GM18507 (cell line): ENCODE results near the gene C17orf114.

ENCODE experiments used
- DNase-seq: peaks from one replicate; pipeline ENCODE4 v3.0.0; 2011; ENCODE audit warnings: low read depth; ENCODE audit not compliant: insufficient read length; ENCODE audit errors: extremely low spot score
- FAIRE-seq: peaks from 2 replicates; lab custom pipeline; 2011; peaks lifted over from hg19 to GRCh38; lab: Jason Lieb, UNC

The C17orf114 gene

GRCh38 chr17:4827399-4827798 is 25.3 kb upstream of the C17orf114 start:
- DNase-seq (no peak), FAIRE-seq (no peak)

DNA sequence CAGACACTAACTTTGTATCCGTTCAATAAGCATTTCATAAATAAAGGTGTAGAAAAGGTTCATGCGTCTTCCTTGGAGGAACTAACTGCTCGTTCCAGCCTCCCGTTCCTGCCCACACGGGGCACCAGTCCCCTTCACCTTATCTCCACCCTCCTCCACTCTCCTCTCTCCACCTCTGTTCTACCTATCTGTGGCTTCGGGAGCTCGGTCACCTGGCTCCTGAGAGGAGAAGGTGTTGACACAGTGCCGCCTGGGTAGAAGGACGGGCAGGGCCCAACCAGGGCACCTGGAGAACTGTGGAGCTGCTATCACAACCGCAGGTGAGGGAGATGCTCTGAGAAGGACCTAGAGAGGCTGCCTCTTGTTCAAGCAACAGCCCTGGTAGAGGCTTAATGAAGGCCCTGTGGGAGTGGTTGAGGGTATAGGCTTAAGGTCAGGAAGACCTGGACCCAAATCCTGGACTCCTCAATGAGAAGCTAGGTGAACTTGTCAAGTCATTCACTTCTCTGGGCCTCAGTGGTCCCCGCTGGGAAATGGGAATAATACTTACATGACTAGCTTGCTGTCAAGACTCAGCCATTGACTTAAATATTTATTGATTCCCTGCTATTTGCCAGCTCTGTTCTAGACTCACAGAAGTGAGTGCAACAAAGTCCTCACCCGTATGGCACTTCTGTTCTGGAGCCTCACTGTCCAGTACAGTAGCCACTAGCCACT is 21.4 kb upstream of the C17orf114 start:
- DNase-seq (no peak), FAIRE-seq (no peak)

- DNase-seq = no peak
Measured at GRCh38 chr17:4822835-4823234, 20.7 kb upstream of the C17orf114 start.

DNA sequence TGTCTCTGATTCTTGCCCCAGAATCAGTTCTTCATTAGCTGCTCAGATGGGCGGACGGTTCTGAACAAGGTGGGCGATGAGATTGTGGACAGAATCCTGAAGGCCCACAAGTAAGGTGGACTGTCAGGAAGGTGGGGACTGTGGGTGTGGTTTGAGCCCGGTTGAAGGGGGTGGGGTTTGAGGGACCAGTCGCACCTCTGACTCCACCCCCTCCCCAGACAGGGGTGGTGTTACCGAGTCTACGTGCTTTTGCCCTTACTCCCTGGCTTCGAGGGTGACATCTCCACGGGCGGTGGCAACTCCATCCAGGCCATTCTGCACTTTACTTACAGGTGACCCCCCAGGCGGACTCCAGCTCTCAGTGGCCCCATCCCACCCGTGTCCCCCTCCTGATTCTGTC is 16.1 kb upstream of the C17orf114 start:
- FAIRE-seq = no peak

More at GRCh38 chr17:4822835-4823234, 20.7 kb upstream of the C17orf114 start:
- FAIRE-seq = no peak

DNA sequence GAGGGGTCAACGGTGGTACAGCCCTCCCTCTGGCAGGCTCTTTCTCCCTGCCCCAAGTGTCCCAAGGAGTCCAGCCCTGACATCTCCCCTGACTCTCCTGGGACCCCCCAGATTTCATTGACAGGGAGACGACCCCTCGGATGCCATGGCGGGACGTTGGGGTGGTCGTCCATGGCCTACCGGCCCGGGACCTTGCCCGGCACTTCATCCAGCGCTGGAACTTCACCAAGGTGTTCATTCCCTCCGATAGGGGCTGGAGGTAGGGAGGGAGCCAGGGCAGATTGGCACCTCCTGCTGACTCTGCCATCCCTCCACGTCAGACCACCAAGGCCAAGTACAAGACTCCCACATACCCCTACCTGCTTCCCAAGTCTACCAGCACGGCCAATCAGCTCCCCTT is 14.7 kb upstream of the C17orf114 start:
- DNase-seq = no peak
- FAIRE-seq = no peak

More for the DNA sequence above, 16.1 kb upstream of the C17orf114 start:
- DNase-seq = no peak

GRCh38 chr17:4815043-4815675 is 13.0 kb upstream of the C17orf114 start:
- FAIRE-seq (no peak), DNase-seq (no peak)

- FAIRE-seq (no peak), DNase-seq (no peak)
Measured at GRCh38 chr17:4812690-4813089, 10.6 kb upstream of the C17orf114 start.

DNA sequence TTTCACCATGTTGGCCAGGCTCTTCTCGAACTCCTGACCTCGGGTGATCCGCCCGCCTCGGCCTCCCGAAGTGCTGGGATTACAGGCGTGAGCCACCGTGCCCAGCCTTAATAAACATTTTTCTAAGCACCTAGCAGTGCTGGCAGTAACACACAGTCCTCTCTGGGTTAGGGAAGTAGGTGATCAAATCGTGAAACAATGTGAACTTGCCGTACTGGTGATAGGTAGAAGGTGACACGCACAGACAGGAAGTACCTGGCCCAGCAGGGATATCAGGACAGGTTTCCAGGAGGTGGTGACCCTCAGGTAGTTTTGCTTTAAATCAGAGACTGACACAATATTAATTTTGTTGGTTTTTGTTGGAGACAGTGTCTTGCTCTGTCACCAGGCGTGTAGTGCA is 9.3 kb upstream of the C17orf114 start:
- FAIRE-seq = no peak
- no peak for DNase-seq

DNA sequence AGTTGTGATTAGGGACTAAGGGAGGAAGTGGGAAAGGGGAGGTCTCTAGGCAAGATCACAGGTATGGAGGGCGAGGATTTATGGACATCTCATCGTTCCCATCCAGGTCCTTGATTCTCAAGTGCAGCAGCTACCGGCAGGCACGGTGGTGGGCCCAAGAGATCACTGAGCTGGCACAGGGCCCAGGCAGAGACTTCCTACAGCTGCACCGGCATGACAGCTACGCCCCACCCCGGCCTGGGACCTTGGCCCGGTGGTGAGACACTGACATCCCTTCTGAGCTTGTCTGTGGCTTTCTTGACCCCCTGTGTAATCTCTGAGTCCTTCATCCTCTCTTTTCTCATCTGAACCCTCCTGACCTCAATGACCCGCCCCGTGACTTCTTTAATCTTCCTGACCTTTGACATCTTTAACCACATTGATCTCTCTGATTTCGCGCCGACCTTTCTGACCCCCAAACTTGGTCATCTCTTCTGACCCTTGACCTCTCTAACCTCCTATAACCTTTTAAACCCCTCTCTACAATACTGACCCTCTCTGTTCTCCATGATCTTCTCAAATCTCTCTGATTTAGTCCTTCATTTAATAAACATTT is 8.7 kb upstream of the C17orf114 start:
- DNase-seq = no peak
- FAIRE-seq = no peak

GRCh38 chr17:4808378-4808767 is 6.2 kb upstream of the C17orf114 start:
- DNase-seq (no peak), FAIRE-seq (no peak)

DNA sequence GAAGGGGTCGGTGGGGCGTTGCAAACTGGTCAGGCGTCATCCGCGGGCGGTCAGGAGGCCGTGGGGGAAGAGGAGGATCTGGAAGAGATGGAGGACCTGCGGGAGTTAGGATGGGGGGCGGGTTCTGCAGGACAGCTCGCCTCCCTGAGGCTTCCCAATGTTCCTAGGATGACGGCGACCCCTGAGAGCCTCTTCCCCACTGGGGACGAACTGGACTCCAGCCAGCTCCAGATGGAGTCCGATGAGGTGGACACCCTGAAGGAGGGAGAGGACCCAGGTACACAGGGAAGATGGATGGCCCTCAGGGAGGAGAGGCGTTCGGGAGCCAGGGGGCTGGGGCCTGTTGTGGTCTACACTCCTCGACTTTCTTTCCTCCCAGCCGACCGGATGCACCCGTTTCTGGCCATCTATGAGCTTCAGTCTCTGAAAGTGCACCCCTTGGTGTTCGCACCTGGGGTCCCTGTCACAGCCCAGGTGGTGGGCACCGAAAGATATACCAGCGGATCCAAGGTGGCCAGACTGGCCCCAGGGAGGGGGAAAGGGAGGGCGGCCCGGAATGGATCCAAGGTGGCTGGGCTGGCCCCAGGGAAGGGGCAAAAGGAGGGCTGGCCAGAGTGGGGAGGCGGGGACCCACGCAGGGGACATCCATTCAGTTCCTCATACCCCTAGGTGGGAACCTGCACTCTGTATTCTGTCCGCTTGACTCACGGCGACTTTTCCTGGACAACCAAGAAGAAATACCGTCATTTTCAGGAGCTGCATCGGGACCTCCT is 5.7 kb upstream of the C17orf114 start:
- DNase-seq (no peak), FAIRE-seq (no peak)

- DNase-seq (peak; percentile 99), FAIRE-seq (peak; percentile 78)
Measured at GRCh38 chr17:4806777-4807604, 4.9 kb upstream of the C17orf114 start, which contains the start of gene PLD2. PLD2 (plus strand) TSS chr17:4807152; CDS start chr17:4807773, 621 bp downstream.

GRCh38 chr17:4806456-4806776 is 4.3 kb upstream of the C17orf114 start:
- DNase-seq (no peak), FAIRE-seq (no peak)

DNA sequence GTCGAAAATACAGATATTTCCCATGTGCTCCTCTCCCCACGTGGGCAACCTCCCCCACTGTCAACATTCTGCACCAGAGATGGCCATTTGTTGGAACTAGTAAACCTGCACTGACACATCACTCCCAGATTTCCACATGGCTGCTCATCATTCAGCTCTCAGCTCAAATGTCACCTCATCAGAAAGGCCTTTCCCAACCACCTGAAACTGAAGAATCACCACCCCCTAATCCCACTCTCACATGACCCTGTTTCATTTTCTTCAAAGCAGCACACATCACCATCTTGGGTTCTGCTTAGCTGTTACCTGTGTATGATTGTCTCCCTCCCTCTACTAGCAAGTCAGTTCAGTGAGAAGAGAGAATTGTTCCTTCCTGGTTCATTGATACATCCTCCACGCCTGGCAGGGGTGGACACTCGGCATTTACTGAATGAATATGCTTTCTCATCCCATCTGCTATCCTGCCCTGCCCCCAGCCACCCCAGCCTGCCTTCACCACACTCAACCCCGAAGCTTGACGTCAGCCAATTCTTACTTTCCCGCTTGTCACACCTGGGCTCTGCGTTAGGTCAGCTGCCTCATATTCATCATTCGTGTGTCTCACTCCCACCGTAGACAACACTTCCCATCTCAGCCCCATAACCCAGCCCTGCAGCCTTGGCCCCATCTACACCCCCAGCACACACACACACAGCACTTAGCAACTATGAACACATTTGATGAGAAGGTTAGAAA is 1.5 kb downstream of the C17orf114 start:
- DNase-seq (no peak), FAIRE-seq (peak; percentile 31)

DNA sequence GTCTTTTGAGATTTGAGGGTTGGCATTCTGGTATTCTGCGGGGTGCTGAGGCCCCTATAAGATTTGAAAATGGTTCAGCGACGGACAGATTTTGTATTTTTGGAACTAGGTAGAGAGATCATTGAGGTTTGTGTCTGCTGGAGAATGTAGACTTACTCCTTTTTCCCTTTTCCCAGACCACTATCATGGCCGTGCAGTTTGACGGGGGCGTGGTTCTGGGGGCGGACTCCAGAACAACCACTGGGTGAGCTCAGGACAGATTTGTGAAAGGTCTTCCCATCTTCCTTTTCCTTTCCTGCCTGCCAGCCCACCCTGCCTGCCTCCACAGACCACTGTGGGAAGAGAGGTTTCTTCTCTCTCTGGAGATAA is 5.6 kb downstream of the C17orf114 start:
- FAIRE-seq (peak; percentile 44), DNase-seq (no peak)

DNA sequence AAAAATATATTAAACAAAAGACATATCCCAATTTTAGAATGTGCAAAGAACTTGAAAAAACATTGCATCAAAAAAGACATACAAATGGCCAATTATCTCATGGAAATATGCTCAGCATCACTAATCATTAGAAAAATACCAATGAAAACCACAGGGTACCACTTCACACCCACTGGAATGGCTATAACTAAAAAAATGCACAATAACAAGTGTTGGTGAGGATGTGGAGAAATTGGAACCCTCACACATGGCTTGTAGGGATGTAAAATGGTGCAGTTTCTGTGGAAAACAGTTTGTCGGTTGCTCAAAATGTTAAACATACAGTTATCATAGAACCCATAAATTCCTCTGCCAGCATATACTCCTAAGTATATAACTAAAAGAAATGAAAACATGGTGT is 7.0 kb downstream of the C17orf114 start:
- no peak for FAIRE-seq
- no peak for DNase-seq

DNA sequence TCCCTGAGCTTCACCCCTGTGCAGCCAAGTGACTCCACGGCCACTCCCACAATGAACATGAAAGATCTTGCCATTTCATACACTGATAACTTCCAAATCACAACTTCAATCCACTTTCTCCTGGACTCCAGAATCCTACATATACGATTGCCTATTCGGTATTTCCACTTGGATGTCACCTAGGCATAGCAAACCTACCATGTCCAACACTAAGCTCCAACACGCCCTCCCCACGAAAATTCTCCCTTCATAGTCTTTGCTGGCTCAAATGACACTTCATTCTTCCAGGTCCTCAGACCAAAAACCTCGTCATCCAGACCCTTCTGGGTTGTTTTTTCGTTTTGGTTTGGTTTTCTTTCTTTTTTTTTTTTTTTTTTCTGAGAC is 11.4 kb downstream of the C17orf114 start:
- no peak for DNase-seq
- no peak for FAIRE-seq

- DNase-seq = peak; percentile 82
- peak; percentile 76 for FAIRE-seq
Measured at GRCh38 chr17:4789951-4790704, 12.0 kb downstream of the C17orf114 start.
